Neural cell (in vitro differentiated cells): ENCODE data around the gene SPON2. TPM values are rescaled to one million over a fixed set of nuclear protein-coding genes. Genes with fewer than 3 reads are reported as not detected.

Experiments used
- H2AFZ ChIP-seq: fragments of 200-600, 300-800 bp; sonication (generic), shearing (Covaris generic); 2 replicates; pipeline ENCODE4 v1.6.0; 2014; ENCODE audit warnings: low read depth, mild to moderate bottlenecking, antibody characterized with exemption, low read length, moderate library complexity
- H3F3A ChIP-seq: fragments of 200-600 bp; shearing (Covaris generic); 2 replicates; pipeline ENCODE4 v1.6.1; 2016; ENCODE audit warnings: mild to moderate bottlenecking, moderate library complexity, mixed read lengths, antibody characterized with exemption, low read length; ENCODE audit not compliant: insufficient read depth, poor library complexity, severe bottlenecking
- H3K27ac ChIP-seq: fragments of 200-600, 300-800 bp; sonication (generic), shearing (Covaris generic); 2 replicates; pipeline ENCODE4 v1.5.1; 2014; ENCODE audit warnings: mild to moderate bottlenecking, low read length, moderate library complexity
- H3K27me3 ChIP-seq: fragments of 300-800, 200-600 bp; sonication (generic), shearing (Covaris generic); 2 replicates; pipeline ENCODE4 v1.6.0; 2014; ENCODE audit warnings: mild to moderate bottlenecking, low read depth, low read length, moderate library complexity; ENCODE audit not compliant: insufficient read depth
- H3K36me3 ChIP-seq: fragments of 300-800, 200-600 bp; sonication (generic), shearing (Covaris generic); 2 replicates; pipeline ENCODE4 v1.5.1; 2014; ENCODE audit warnings: mild to moderate bottlenecking, antibody characterized with exemption, low read length, moderate library complexity; ENCODE audit not compliant: insufficient read depth
- H3K4me2 ChIP-seq: fragments of 300-800, 200-600 bp; sonication (generic), shearing (Covaris generic); 2 replicates; pipeline ENCODE4 v1.6.0; 2014; ENCODE audit warnings: mild to moderate bottlenecking, low read length
- H3K4me3 ChIP-seq: fragments of 300-800, 200-600 bp; sonication (generic), shearing (Covaris generic); 2 replicates; pipeline ENCODE4 v1.5.1; 2014; ENCODE audit warnings: mild to moderate bottlenecking, low read length, moderate library complexity
- H3K79me2 ChIP-seq: fragments of 200-600 bp; shearing (Covaris generic); replicated peaks from 2 replicates; pipeline ENCODE4 v1.6.0; 2014; ENCODE audit warnings: mild to moderate bottlenecking, low read length, moderate library complexity; ENCODE audit not compliant: insufficient read depth
- H3K9ac ChIP-seq: fragments of 300-800, 200-600 bp; sonication (generic), shearing (Covaris generic); 2 replicates; pipeline ENCODE4 v1.6.1; 2016; ENCODE audit warnings: mild to moderate bottlenecking, low read length, mixed read lengths
- H3K9me2 ChIP-seq: fragments of 200-600 bp; shearing (Covaris generic); 2 replicates; pipeline ENCODE4 v1.6.1; 2016; ENCODE audit warnings: mild to moderate bottlenecking, low read length, mixed read lengths; ENCODE audit not compliant: insufficient read depth
- H3K9me3 ChIP-seq: fragments of 200-600, 300-800 bp; sonication (generic), shearing (Covaris generic); 2 replicates; pipeline ENCODE4 v1.6.1; 2016; ENCODE audit warnings: mild to moderate bottlenecking, mixed run types, low read length, moderate library complexity, mixed read lengths
- H4K20me1 ChIP-seq: fragments of 200-600 bp; shearing (Covaris generic); 2 replicates; pipeline ENCODE4 v1.6.1; 2016; ENCODE audit warnings: mild to moderate bottlenecking, mixed run types; ENCODE audit not compliant: insufficient read depth
- CTCF ChIP-seq: fragments of 450-650 bp; IDR thresholded peaks from 2 replicates; pipeline ENCODE4 v1.5.1; 2014; ENCODE audit warnings: antibody characterized with exemption, mild to moderate bottlenecking, moderate library complexity; ENCODE audit not compliant: poor library complexity, severe bottlenecking
- EP300 ChIP-seq: fragments of 450-650 bp; conservative IDR thresholded peaks from 2 replicates; pipeline ENCODE4 v1.6.1; 2014; ENCODE audit warnings: antibody characterized with exemption, mild to moderate bottlenecking, moderate library complexity; ENCODE audit not compliant: poor library complexity, severe bottlenecking
- EZH2 ChIP-seq: fragments of 200-600, 300-800 bp; shearing (Covaris generic), sonication (generic); IDR thresholded peaks from 2 replicates; pipeline ENCODE4 v1.6.1; 2014; ENCODE audit warnings: antibody characterized with exemption, low read length, borderline replicate concordance, mild to moderate bottlenecking; ENCODE audit not compliant: insufficient read depth, poor library complexity, severe bottlenecking
- MXI1 ChIP-seq: fragments of 450-650 bp; conservative IDR thresholded peaks from 2 replicates; pipeline ENCODE4 v1.6.1; 2014; ENCODE audit warnings: antibody characterized with exemption, mild to moderate bottlenecking; ENCODE audit not compliant: poor library complexity, severe bottlenecking
- POLR2AphosphoS5 ChIP-seq: IDR thresholded peaks from 2 replicates; pipeline ENCODE4 v1.6.1; 2012
- RAD21 ChIP-seq: fragments of 450-650 bp; conservative IDR thresholded peaks from 2 replicates; pipeline ENCODE4 v1.6.1; 2014; ENCODE audit warnings: antibody characterized with exemption, mild to moderate bottlenecking, moderate library complexity
- REST ChIP-seq: IDR thresholded peaks from 2 replicates; pipeline ENCODE4 v1.6.1; 2012; ENCODE audit warnings: borderline replicate concordance
- SMC3 ChIP-seq: fragments of 450-650 bp; conservative IDR thresholded peaks from 2 replicates; pipeline ENCODE4 v1.6.1; 2014; ENCODE audit warnings: antibody characterized with exemption, mild to moderate bottlenecking, moderate library complexity; ENCODE audit not compliant: poor library complexity
- TAF1 ChIP-seq: IDR thresholded peaks from 2 replicates; pipeline ENCODE4 v1.6.1; 2012; ENCODE audit warnings: low read depth
- polyA plus RNA-seq: library from polyadenylated mRNA; depleted of rRNA; stranded (reverse); fragments of >200 nt; gene quantifications from 2 replicates; pipeline ENCODE4 v1.2.3, GENCODE V29; 2014

Gene SPON2
- polyA plus RNA-seq, 1 donor from 2014 or later = 0.57 TPM

GRCh38 chr4:1139860-1140259 lies 32.5 kb downstream of the SPON2 start:
- Histone ChIP-seq H3K27me3 (no peaks in the 10 kb centered on the region), H3K79me2 (no peaks in the 10 kb centered on the region), H3K36me3 (no peaks in the 10 kb centered on the region), H4K20me1 (no peaks in the 10 kb centered on the region), H3K9me3 (no peaks in the 10 kb centered on the region), H3F3A (no peaks in the 10 kb centered on the region), H3K4me3 (no peak overlapping the region), H3K9ac (no peak overlapping the region), H3K9me2 (no peaks in the 10 kb centered on the region), H3K4me2 (no peak overlapping the region), H3K27ac (no peak overlapping the region), H2AFZ (no peak overlapping the region)
- TF ChIP-seq REST = no peak
- no peak for TF ChIP-seq TAF1
- TF ChIP-seq RAD21 = no peak
- no peak for TF ChIP-seq CTCF
- no peak for TF ChIP-seq EP300
- no peak for TF ChIP-seq POLR2AphosphoS5
- TF ChIP-seq SMC3 = no peak
- TF ChIP-seq MXI1 = no peak
- TF ChIP-seq EZH2 = no peak

- Histone ChIP-seq H3F3A (no peaks in the 10 kb centered on the region), H3K4me3 (no peak overlapping the region), H3K79me2 (no peaks in the 10 kb centered on the region), H4K20me1 (no peaks in the 10 kb centered on the region), H3K27me3 (no peaks in the 10 kb centered on the region), H3K27ac (no peak overlapping the region), H3K4me2 (no peak overlapping the region), H3K36me3 (no peaks in the 10 kb centered on the region), H3K9me3 (no peaks in the 10 kb centered on the region), H2AFZ (no peak overlapping the region), H3K9ac (no peak overlapping the region), H3K9me2 (no peaks in the 10 kb centered on the region)
- TF ChIP-seq POLR2AphosphoS5 = no peak
- TF ChIP-seq CTCF = no peak
- no peak for TF ChIP-seq REST
- no peak for TF ChIP-seq RAD21
- TF ChIP-seq SMC3 = no peak
- TF ChIP-seq EP300 = no peak
- TF ChIP-seq MXI1 = no peak
- TF ChIP-seq TAF1 = no peak
- TF ChIP-seq EZH2 = no peak
Observed at GRCh38 chr4:1137850-1138249, 34.5 kb downstream of the SPON2 start.
